Left renal cortex interstitium (tissue), 4 donors: ENCODE results near the gene EXOC3L2. TPM values are rescaled to one million over a fixed set of nuclear protein-coding genes. Genes with fewer than 3 reads are reported as not detected.

Experiments used
- DNase-seq, 4 donors: peaks; one replicate each; pipeline ENCODE4 v3.0.0-alpha.2; 2013; ENCODE audit warnings: low read depth in 4 of 4, low spot score in 2 of 4, missing footprints in 1 of 4
- polyA plus RNA-seq, 4 donors: library from polyadenylated mRNA; unstranded; fragments of 120-200 nt; gene quantifications; one replicate each; pipeline ENCODE4 v1.2.1, GENCODE V29; 2013; ENCODE audit not compliant: insufficient read length in 4 of 4

Gene EXOC3L2
- polyA plus RNA-seq, 4 donors = 7.8 to 15.3 (median 10.6) TPM

DNA sequence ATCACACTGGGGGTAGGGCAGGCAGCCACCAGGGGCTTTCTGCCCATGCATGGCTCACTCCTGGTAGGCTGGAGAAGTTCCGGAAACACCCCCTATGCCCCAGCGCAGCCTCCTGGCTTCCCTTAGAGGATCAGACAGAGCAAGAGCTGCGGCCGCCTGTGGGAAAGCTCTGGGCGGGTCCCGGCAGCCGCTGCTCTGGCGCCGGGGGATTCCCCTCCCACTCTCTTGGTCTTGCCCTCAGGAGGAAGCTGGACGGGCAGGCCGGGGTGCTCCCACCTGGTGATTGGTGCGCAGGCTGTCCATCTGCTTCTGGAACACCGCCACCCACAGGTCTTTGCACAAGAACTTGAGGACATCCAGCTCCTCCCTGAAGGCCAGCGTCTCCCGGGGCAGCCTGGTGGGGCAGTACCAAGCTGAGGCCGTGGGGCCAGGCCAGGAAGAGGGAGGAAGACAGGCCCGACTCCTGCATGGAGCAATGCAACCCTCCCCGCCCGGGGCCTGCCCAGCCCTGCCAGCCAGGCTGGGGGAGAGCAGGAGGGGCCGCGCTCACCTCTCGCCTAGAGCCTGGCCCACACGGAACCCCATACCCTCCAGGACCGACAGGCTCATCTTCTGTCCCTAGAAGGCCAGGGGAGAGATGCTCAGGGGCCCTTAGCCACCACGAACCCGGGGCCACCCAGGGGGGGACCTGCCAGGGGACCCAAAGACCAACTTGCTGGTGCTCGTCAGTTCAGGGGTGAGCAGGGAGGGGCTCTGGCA lies 80.5 kb downstream of the EXOC3L2 start:
- no peak for DNase-seq

DNA sequence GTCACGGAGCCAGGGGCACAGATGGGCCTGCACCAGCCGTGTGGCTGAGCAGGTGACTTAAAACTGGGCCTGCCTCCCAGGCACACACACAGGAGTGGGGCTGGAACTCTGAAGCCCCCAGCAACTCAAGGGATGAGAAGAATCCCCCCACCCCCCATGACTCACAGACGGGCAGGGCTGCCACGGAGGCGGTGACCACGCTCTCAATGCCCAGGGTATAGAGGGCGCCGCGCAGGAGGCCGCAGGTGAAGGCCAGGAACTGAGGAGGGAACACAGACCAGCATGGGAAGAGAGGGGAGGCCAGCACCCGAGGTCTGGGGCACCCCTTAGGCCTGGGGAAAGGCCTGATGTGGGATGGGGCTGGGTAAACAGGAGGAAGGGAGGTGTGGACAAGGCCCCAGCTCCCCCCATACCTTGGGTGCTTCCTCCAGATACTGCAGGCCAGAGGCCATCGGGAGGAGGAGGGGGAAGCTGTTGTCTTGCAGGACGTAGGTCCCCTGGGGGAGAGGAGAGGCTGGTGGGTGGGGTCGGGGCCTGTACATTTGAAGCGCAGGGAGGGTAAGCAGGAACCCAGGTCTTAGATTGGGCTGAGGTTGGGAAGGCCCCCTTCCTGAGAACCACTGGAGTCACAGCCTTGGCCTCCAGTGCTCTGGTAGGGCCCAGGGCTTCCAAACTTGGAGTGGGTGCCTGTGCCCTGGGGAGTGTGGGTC lies 81.3 kb downstream of the EXOC3L2 start:
- no peak for DNase-seq

GRCh38 chr19:45163156-45163555 lies 82.1 kb downstream of the EXOC3L2 start:
- DNase-seq = no peak

- no peak for DNase-seq
These were observed 82.5 kb downstream of the EXOC3L2 start for GRCh38 chr19:45162608-45163143.

Other genes starting within 250 kb of the EXOC3L2 start
- gene RELB, start 243.9 kb downstream of the EXOC3L2 start, polyA plus RNA-seq = 1 to 10 TPM; 4.0 to 7.4 (median 6.8) TPM
- gene CLASRP, start 206.4 kb downstream of the EXOC3L2 start, polyA plus RNA-seq = 10 to 100 TPM; 56.3 to 89.1 (median 73.0) TPM
- 1 to 10 TPM in 3 of 4 donors, under 1 TPM in 1; 0.35 to 2.3 (median 1.6) TPM for gene ZNF296, start 168.9 kb downstream of the EXOC3L2 start, polyA plus RNA-seq
- 10 to 100 TPM; 19.2 to 25.0 (median 22.6) TPM for gene GEMIN7, start 166.1 kb downstream of the EXOC3L2 start, polyA plus RNA-seq
- 10 to 100 TPM; 19.4 to 36.6 (median 32.4) TPM for gene PPP1R37, start 152.2 kb downstream of the EXOC3L2 start, polyA plus RNA-seq
- under 1 TPM; 0.13 to 0.39 (median 0.20) TPM for gene NKPD1, start 84.4 kb downstream of the EXOC3L2 start, polyA plus RNA-seq
- gene TRAPPC6A, start 67.2 kb downstream of the EXOC3L2 start, polyA plus RNA-seq = 10 to 100 TPM; 32.7 to 51.4 (median 44.5) TPM
- gene BLOC1S3, start 66.6 kb downstream of the EXOC3L2 start, polyA plus RNA-seq = 10 to 100 TPM in 3 of 4 donors, 1 to 10 TPM in 1; 7.9 to 13.0 (median 10.5) TPM
- gene MARK4, start 5.9 kb upstream of the EXOC3L2 start, polyA plus RNA-seq = 10 to 100 TPM; 34.4 to 41.7 (median 41.1) TPM
- under 1 TPM; 0.29 to 0.88 (median 0.57) TPM for gene CKM, start 77.5 kb upstream of the EXOC3L2 start, polyA plus RNA-seq
- gene KLC3, start 95.3 kb upstream of the EXOC3L2 start, polyA plus RNA-seq = 1 to 10 TPM in 3 of 4 donors, under 1 TPM in 1; 0.93 to 2.5 (median 1.9) TPM
- gene ERCC2, start 125.2 kb upstream of the EXOC3L2 start, polyA plus RNA-seq = 10 to 100 TPM; 31.8 to 44.1 (median 36.8) TPM
- 10 to 100 TPM in 2 of 4 donors, 1 to 10 TPM in 2; 7.5 to 16.5 (median 9.7) TPM for gene PPP1R13L, start 159.7 kb upstream of the EXOC3L2 start, polyA plus RNA-seq
- gene POLR1G, start 161.2 kb upstream of the EXOC3L2 start, polyA plus RNA-seq = 1 to 10 TPM; 3.2 to 5.3 (median 4.1) TPM
- gene ERCC1, start 178.5 kb upstream of the EXOC3L2 start, polyA plus RNA-seq = 10 to 100 TPM; 69.2 to 98.2 (median 91.8) TPM
- 10 to 100 TPM in 2 of 4 donors, 1 to 10 TPM in 2; 3.2 to 83.2 (median 8.8) TPM for gene FOSB, start 222.6 kb upstream of the EXOC3L2 start, polyA plus RNA-seq